VCaP (cell line): ENCODE results near the gene IGBP1.
A peak's percentile ranks its signal among the peaks of the same experiment; 100 is the strongest.

Experiments used
- H3K27ac ChIP-seq: fragments of 450-650 bp; 2 replicates; pipeline ENCODE4 v1.5.1; 2017
- TF ChIP-seq, protein P1 (sequence below): fragments of 450-650 bp; conservative IDR thresholded peaks from 2 replicates; pipeline ENCODE4 v1.5.1; 2017; ENCODE audit warnings: mild to moderate bottlenecking, moderate library complexity

Gene IGBP1

DNA sequence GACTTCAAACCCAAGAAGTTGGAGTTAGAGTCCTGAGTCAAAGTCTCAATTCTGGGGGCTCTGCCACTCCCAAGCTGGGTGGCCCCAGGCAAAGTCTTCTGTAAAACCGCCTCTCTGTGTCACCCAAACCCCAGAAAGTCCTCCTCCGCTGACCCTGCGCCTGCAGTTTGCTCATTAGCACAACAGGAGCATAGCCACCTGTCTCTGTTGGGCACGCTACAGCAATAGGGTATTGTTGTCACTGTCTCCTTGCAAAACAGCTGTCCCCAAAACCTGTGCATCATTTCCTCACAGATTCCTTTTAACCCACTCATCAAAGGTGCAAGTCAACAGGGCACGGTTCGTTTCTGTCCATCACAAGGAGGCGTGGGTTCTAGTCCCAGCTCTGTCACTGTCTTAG, 36.0 kb downstream of the IGBP1 start:
- H3K27ac ChIP-seq = peak overlapping the region; percentile 62
- TF ChIP-seq, protein P1, sequence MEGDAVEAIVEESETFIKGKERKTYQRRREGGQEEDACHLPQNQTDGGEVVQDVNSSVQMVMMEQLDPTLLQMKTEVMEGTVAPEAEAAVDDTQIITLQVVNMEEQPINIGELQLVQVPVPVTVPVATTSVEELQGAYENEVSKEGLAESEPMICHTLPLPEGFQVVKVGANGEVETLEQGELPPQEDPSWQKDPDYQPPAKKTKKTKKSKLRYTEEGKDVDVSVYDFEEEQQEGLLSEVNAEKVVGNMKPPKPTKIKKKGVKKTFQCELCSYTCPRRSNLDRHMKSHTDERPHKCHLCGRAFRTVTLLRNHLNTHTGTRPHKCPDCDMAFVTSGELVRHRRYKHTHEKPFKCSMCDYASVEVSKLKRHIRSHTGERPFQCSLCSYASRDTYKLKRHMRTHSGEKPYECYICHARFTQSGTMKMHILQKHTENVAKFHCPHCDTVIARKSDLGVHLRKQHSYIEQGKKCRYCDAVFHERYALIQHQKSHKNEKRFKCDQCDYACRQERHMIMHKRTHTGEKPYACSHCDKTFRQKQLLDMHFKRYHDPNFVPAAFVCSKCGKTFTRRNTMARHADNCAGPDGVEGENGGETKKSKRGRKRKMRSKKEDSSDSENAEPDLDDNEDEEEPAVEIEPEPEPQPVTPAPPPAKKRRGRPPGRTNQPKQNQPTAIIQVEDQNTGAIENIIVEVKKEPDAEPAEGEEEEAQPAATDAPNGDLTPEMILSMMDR = no peak

DNA sequence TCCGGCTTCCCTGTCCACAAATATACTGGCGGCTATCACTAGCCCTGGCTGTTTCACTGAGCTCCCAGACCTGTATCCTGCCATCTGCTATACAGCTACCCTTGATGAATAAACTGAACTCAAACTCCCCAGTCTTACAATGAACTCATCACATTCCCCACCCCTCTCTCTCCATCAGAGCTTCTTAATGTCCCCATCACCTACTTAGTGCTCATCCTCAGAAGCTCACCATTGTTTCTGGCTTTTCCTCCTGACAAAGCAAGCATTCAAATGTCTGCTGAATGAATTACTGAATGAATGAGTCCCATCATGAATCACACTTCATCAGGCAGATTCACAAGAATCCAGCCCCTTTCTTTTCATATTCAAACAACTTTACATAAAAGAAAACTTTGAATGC, 38.4 kb downstream of the IGBP1 start:
- H3K27ac ChIP-seq = peak overlapping the region; percentile 34
- TF ChIP-seq, protein P1 = no peak

DNA sequence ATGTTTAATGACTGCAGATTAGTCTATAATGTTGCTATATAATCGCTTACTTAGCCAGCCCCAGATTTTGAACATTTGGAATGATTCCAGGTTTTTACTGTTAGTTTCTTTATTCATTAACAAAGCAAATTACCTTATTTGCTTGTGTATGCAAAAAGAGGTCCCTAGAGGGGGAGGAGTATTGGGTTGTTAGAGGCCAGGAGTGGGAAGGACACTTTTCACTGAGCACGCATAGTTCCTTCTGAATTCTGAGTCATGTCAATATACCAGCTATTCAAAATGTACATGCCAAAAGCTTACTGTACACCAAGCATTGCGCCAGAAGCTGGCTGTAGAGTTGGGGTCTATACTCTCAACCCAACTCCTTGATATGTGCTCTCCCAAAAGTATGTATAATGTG, 39.0 kb downstream of the IGBP1 start:
- H3K27ac ChIP-seq = peak overlapping the region; percentile 34
- TF ChIP-seq, protein P1 = no peak

DNA sequence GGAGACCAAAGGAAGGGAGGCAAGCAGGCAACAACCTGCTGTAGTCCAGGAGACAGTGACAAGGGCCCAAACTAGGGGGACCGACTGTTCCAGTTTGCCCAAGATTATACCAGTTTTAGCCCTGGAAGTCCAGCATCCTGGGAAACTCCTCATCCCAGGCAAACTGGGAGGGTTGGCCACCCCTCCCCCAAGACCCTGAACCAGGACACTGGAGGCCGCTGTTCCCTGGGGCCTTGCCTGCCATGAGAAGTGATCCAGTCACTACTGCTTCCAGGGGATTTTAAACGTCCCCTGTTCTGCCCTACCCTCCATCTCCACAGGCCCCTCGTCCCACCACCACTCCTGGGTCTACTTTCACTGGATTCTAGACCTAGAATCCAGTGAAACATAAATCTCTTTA, 39.7 kb downstream of the IGBP1 start:
- peak overlapping the region; percentile 34 for H3K27ac ChIP-seq
- TF ChIP-seq, protein P1 = no peak

DNA sequence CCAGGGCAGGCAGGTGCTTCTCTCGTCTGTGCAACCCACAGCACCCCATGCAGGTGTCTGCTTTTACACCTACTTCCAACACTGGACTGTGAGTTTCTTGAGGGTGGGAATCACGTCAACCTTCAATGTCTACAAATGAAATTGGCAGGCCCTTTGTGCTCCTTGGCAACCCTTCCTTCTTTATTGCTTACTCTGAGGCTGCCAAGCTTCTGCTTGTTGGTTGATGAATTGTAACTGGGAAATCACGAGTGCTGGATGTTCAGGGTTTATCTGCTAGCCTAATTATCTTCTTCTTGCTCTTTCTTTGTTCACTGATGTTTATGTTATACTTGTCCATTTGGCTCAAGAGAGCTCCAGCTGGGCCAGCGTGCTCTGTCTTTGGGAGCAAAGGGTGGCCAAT, 41.5 kb downstream of the IGBP1 start:
- TF ChIP-seq, protein P1 = no peak
- H3K27ac ChIP-seq = peak overlapping the region; percentile 80

DNA sequence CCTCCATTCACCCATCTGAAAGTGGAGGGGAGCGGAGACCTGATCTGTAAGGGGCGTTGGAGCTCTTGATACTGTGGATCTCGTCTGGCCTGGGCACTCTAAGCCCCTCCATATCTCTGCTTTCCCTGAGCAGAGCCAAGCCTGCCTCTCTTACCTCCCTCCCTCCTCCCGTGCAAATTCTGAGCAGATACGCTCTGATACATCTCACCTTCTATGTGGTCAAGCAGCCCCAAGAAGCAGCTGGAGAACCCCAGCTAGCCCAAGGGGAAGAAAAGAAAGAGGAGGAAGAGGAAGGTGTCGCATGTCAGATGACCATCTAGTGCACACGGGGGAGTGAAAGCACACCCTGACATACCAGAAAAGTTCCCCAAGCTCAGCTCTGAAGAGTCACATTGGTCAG, 42.1 kb downstream of the IGBP1 start:
- TF ChIP-seq, protein P1 = no peak

DNA sequence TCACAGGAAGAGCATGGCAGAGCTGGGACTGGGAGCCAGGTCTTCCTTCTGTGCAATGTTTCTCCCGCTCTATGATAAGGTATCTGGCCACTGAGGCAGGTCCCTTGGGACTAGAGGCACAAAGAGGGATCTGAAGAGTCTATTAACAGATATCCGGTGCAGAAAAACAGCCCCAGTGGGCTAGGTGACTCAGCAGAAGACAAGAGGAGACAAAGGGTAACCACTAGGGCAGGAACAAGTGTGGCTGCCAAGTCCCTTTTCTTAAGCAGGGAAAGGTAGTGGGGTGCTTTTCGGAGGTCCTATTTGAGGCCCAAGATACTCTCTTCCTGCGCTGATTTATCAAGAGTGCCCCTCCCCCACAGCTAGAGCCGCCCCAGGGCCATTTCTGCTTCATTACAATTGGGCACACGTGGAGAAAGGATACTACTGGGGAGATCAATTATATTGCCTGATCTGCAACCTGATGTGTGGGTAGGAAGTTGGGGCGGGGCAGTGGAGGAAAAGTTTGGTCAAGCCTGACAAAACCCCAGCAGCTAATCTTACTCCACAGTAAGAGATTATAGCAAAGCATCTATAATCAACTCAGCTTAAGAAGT, 43.8 kb downstream of the IGBP1 start, which contains the start of gene DGAT2L6:
DGAT2L6 (plus strand) TSS at position 546 of the 596 bp plus-strand sequence. CDS start 100 bp downstream, outside the sequence.
- peak within 1 kb of the TSS; percentile 80 for H3K27ac ChIP-seq
- TF ChIP-seq, protein P1 = no peak

More for the DNA sequence above, 42.1 kb downstream of the IGBP1 start:
- H3K27ac ChIP-seq = peak overlapping the region; percentile 80
